H1 (cell line): Measurements from ENCODE around the gene UCP2. TPM values are rescaled to one million over a fixed set of nuclear protein-coding genes. Genes with fewer than 3 reads are reported as not detected.

Source experiments
- CHD2 ChIP-seq: IDR thresholded peaks from 2 replicates; pipeline ENCODE4 v1.6.1; 2012; ENCODE audit warnings: low read length, improper control_type of control experiment
- EP300 ChIP-seq, 2 experiments: IDR thresholded peaks; 1 replicate in 1 of 2; 2 replicates in 1 of 2; pipeline ENCODE4 v1.6.1; 2011 to 2012; ENCODE audit warnings: low read depth in 2 of 2, low read length in 2 of 2, mild to moderate bottlenecking in 2 of 2, borderline replicate concordance in 1 of 2, inconsistent platforms in 1 of 2, moderate library complexity in 1 of 2
- SIN3A ChIP-seq, 2 experiments: IDR thresholded peaks in 1 of 2; conservative IDR thresholded peaks in 1 of 2; 2 replicates each; pipeline ENCODE4 v1.6.1; 2011 to 2012; ENCODE audit warnings: low read length in 2 of 2, improper control_type of control experiment in 1 of 2, low read depth in 1 of 2, mild to moderate bottlenecking in 1 of 2
- TAF1 ChIP-seq: IDR thresholded peaks from 2 replicates; pipeline ENCODE4 v1.6.1; 2011; ENCODE audit warnings: mild to moderate bottlenecking, low read depth, low read length
- polyA plus RNA-seq, 7 experiments: library from polyadenylated mRNA; depleted of rRNA in 3 of 7; stranded (reverse) in 5 of 7; unstranded in 2 of 7; fragments of >200 nt in 5 of 7; fragments of 200-250 nt in 2 of 7; gene quantifications; 1 replicate in 5 of 7; 2 replicates in 1 of 7; 4 replicates in 1 of 7; pipeline versions ENCODE4 v1.2.1 to v1.2.3, GENCODE V29; 2011 to 2013; ENCODE audit warnings: missing spikeins in 2 of 7, mixed read lengths in 2 of 7
- total RNA-seq: library from RNA; stranded (reverse); fragmentation: NEBNext Ultra II Directional; extraction: Animal tissue kit (Norgen Biotek cat#: 25700); gene quantifications from 2 replicates; pipeline ENCODE4 v1.2.1, GENCODE V29; 2021

The UCP2 gene
- total and polyA plus RNA-seq, 2 of the 8 experiments (the other 6 are each of a cell fraction or from before 2014, with no cell fraction given): 46.2 to 55.2 TPM

GRCh38 chr11:73975479-73975757 lies 7.2 kb downstream of the UCP2 start (continued):
- no peak for TF ChIP-seq EP300 (IDR thresholded peaks at IDR 0.05; ENCODE audit: borderline replicate concordance in 1 of 2, low read depth in 2 of 2, low read length in 2 of 2)
- no peak for TF ChIP-seq CHD2
- TF ChIP-seq TAF1: no peak
- no peak for TF ChIP-seq SIN3A (conservative IDR thresholded peaks at IDR 0.05 in 1 of 2, IDR thresholded peaks at IDR 0.05 in 1 of 2; ENCODE audit: low read depth in 1 of 2, low read length in 2 of 2)
